K562 (cell line): ENCODE results near the gene LAMB4. TPM values are rescaled to one million over a fixed set of nuclear protein-coding genes. Genes with fewer than 3 reads are reported as not detected.

Source experiments
- BACH1 ChIP-seq: fragments of 200-800 bp; sonication (Bioruptor generic); IDR thresholded peaks from 2 replicates; pipeline ENCODE4 v1.6.1; 2016; ENCODE audit warnings: missing genetic modification characterization, missing compliant biosample characterization
- BRF1 ChIP-seq: IDR thresholded peaks from 3 replicates; pipeline ENCODE4 v1.6.1; 2011; ENCODE audit warnings: borderline replicate concordance, mild to moderate bottlenecking; ENCODE audit not compliant: insufficient read length; ENCODE audit errors: extremely low read depth
- CBX3 ChIP-seq, 2 experiments: IDR thresholded peaks; 1 replicate in 1 of 2; 2 replicates in 1 of 2; pipeline ENCODE4 v1.6.1; 2012; ENCODE audit warnings: inconsistent platforms in 2 of 2, low read length in 2 of 2, borderline replicate concordance in 1 of 2, control low read depth in 1 of 2
- ELK3 ChIP-seq: fragments of 450-650 bp; formaldehyde crosslinking; IDR thresholded peaks from 2 replicates; pipeline ENCODE4 v1.4.0; 2020; ENCODE audit warnings: mild to moderate bottlenecking
- FOXA3 ChIP-seq, 2 experiments: fragments of 450-650 bp in 1 of 2; sonication (generic) in 1 of 2; formaldehyde crosslinking; IDR thresholded peaks in 1 of 2; conservative IDR thresholded peaks in 1 of 2; 2 replicates each; pipeline versions ENCODE4 v1.4.0 to v1.8.0; 2020 to 2022; ENCODE audit warnings: mild to moderate bottlenecking in 2 of 2, missing genetic modification reagents in 1 of 2
- POLR3A ChIP-seq: IDR thresholded peaks from 2 replicates; pipeline ENCODE4 v1.6.1; 2011; ENCODE audit warnings: borderline replicate concordance, mild to moderate bottlenecking, moderate library complexity; ENCODE audit not compliant: insufficient read length, insufficient read depth; ENCODE audit errors: extremely low read depth
- RNF219 ChIP-seq: fragments of 250-450 bp; sonication (Bioruptor Pico); IDR thresholded peaks from 2 replicates; pipeline ENCODE4 v1.5.0; 2022; ENCODE audit warnings: mild to moderate bottlenecking
- ZFPM2 ChIP-seq: fragments of 250-450 bp; sonication (Bioruptor Pico); IDR thresholded peaks from 2 replicates; pipeline ENCODE4 v1.5.1; 2022; ENCODE audit warnings: mild to moderate bottlenecking
- ZNF584 ChIP-seq: fragments of 200-800 bp; sonication (Bioruptor generic); IDR thresholded peaks from 2 replicates; pipeline ENCODE4 v1.6.1; 2016; ENCODE audit warnings: low read depth, mild to moderate bottlenecking, missing genetic modification characterization, missing compliant biosample characterization
- polyA plus RNA-seq, 8 experiments: library from polyadenylated mRNA; depleted of rRNA in 4 of 8; stranded (reverse) in 5 of 8; unstranded in 3 of 8; fragments of >200 nt; fragmentation: Nextera tagmentation in 2 of 8; fragmentation: Illumina TruSeq in 1 of 8; extraction: Ambion mirVana in 2 of 8; extraction: Trizol in 1 of 8; gene quantifications; 2 replicates each; pipeline versions ENCODE4 v1.2.1 to v1.2.3, GENCODE V29; 2011 to 2014; ENCODE audit warnings: inconsistent platforms in 1 of 8, missing spikeins in 1 of 8
- total RNA-seq, 7 experiments: library from RNA; depleted of rRNA in 6 of 7; stranded (reverse); fragments of >200 nt in 6 of 7; fragmentation: Illumina TruSeq in 2 of 7; extraction: Trizol in 2 of 7; gene quantifications; 2 replicates each; pipeline versions ENCODE4 v1.2.1 to v1.2.3, GENCODE V29; 2011 to 2021; ENCODE audit warnings: low replicate concordance in 1 of 7
- TF ChIP-seq, protein P1 (sequence below): sonication (generic); formaldehyde crosslinking; IDR thresholded peaks from 2 replicates; pipeline ENCODE4 v1.8.0; 2022; ENCODE audit warnings: mild to moderate bottlenecking, missing genetic modification reagents

LAMB4 gene
- total and polyA plus RNA-seq, 9 of the 15 experiments (the other 6 are each of a cell fraction or from before 2014, with no cell fraction given), result 0.06 to 0.13 (median 0.07) TPM; not detected in 6

DNA sequence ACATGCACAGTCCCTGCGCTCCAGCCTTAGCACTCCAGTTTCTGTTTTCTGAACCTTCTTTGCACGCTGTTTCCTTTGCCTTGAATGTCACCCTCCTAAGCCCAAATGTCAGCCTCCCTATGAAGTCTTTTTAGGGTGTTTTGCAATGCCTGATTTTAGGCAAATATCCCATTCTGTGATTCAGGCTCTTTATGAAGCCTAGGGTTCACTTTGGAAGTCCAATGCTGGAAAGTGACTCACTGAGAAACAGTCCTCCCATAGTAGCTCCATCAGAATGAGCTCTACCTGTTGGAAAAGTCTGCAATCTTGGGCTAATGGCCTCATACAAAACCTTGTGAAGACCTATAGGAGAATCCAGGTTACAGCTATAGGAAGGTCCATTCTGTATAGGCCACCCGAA, 5.3 kb downstream of the LAMB4 start (continued):
- TF ChIP-seq RNF219 (CRISPR knock-in tag) (no peak), FOXA3 (CRISPR knock-in tag; conservative IDR thresholded peaks at IDR 0.05 in 1 of 2, IDR thresholded peaks at IDR 0.05 in 1 of 2) (no peak), ZNF584 (CRISPR knock-in tag) (no peak), BRF1 (no peak), BACH1 (tag) (no peak), CBX3 (IDR thresholded peaks at IDR 0.05; ENCODE audit: borderline replicate concordance in 1 of 2, low read length in 2 of 2) (no peak), ZFPM2 (CRISPR knock-in tag) (no peak), ELK3 (no peak), POLR3A (no peak)
- TF ChIP-seq, protein P1, sequence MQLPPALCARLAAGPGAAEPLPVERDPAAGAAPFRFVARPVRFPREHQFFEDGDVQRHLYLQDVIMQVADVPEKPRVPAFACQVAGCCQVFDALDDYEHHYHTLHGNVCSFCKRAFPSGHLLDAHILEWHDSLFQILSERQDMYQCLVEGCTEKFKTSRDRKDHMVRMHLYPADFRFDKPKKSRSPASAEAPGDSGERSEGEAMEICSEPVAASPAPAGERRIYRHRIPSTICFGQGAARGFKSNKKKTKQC, result no peak
- TF ChIP-seq, all 486 proteins: peak for 0
